Mucosa of descending colon (tissue), 3 donors: ENCODE results near the gene SEMA6A. TPM values are rescaled to one million over a fixed set of nuclear protein-coding genes. Genes with fewer than 3 reads are reported as not detected.

Experiments used
- ATAC-seq: fragments of 200-7000 bp; cut with Tn5 transposase; one replicate; pipeline ENCODE4 v1.9.1; 2020; ENCODE audit warnings: mild to moderate bottlenecking, moderate library complexity
- DNase-seq, 3 donors: peaks; one replicate each; pipeline ENCODE4 v3.0.0-alpha.2; 2020
- H3K36me3 ChIP-seq: fragments of 200-600 bp; one replicate; pipeline ENCODE4 v1.8.0; 2021; ENCODE audit warnings: low read depth, mild to moderate bottlenecking
- H3K4me1 ChIP-seq: fragments of 200-600 bp; one replicate; pipeline ENCODE4 v1.8.0; 2021; ENCODE audit warnings: low read depth, mild to moderate bottlenecking
- H3K4me3 ChIP-seq: fragments of 200-600 bp; one replicate; pipeline ENCODE4 v1.8.0; 2021; ENCODE audit warnings: mild to moderate bottlenecking
- H3K9me3 ChIP-seq: fragments of 200-600 bp; one replicate; pipeline ENCODE4 v1.8.0; 2021; ENCODE audit warnings: mild to moderate bottlenecking
- CTCF ChIP-seq: fragments of 200-600 bp; IDR thresholded peaks from one replicate; pipeline ENCODE4 v1.8.0; 2022; ENCODE audit warnings: antibody characterized with exemption, mild to moderate bottlenecking
- intact Hi-C, 2 donors: fragments of 100-400 bp; cut with DNase I in 1 of 2; cut with micrococcal nuclease in 1 of 2; formaldehyde crosslinking; loops; one replicate each; pipeline versions ENCODE4 v1.11.0 to v1.11.1; 2022; cut with DNase I, micrococcal nuclease
- total RNA-seq, 3 donors: library from RNA; stranded (reverse); fragmentation: NEBNext Ultra II Directional in 2 of 3; extraction: Animal tissue kit (Norgen Biotek cat#: 25700) in 2 of 3; gene quantifications; one replicate each; pipeline versions ENCODE4 v1.2.1 to v1.2.4, GENCODE V29; 2021 to 2023
- donor health status: DM: no; HTN: no; CAD: no; lungs with moderate emphysema.
- donor health status: DM: no; HTN: no; CAD: no.
- donor health status: DM: no; HTN: yes; CAD: no.

Gene SEMA6A
- total RNA-seq, 3 donors from 2014 or later = 90.0 to 137 (median 106) TPM

DNA sequence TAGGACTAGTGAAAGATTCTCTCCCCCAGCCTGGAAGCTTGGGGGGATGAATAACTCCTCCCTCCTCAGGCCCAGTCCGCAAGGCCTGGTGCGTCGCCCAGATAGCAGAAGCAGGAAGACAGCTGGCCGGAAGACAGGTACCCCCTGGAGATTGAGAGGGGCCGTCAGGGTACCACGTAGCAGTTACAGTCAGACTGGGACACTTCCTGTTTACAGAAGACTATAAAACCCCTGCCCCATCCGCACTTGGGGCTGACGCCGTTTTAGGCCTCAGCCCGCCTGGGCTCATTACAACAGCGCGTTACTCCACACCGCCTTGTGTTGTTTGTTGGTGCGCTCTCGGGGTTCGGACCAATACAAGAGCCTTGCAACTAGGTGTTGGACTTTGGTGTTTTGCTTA is 15.4 kb downstream of the SEMA6A start:
- ATAC-seq (no peak), DNase-seq (no peak)
- H3K9me3 ChIP-seq = no peaks in the 10 kb centered on the region
- H3K4me1 ChIP-seq = peaks cover 23% of the 10 kb centered on the region
- H3K36me3 ChIP-seq = no peaks in the 10 kb centered on the region
- H3K4me3 ChIP-seq = no peak overlapping the region
- TF ChIP-seq CTCF = no peak
- intact Hi-C loops = loop anchor here in 1 of 2 donors (10.0 kb wide), 1 partner anchor 424 kb away; no protein-coding TSS in a partner anchor

GRCh38 chr5:116557669-116558271 is 16.9 kb downstream of the SEMA6A start:
- H3K36me3 ChIP-seq = no peaks in the 10 kb centered on the region
- no peaks in the 10 kb centered on the region for H3K9me3 ChIP-seq
- H3K4me3 ChIP-seq = no peak overlapping the region
- no peak for ATAC-seq
- TF ChIP-seq CTCF = peak; percentile 24
- intact Hi-C loops = loop anchor here in 1 of 2 donors (10.0 kb wide), 1 partner anchor 423 kb away; no protein-coding TSS in a partner anchor
- DNase-seq = peak in 1 of 3 donors; percentile 54
- H3K4me1 ChIP-seq = peaks cover 29% of the 10 kb centered on the region

GRCh38 chr5:116554764-116555163 is 19.9 kb downstream of the SEMA6A start:
- Histone ChIP-seq H3K36me3 (no peaks in the 10 kb centered on the region), H3K9me3 (no peaks in the 10 kb centered on the region), H3K4me3 (no peak overlapping the region), H3K4me1 (peaks cover 25% of the 10 kb centered on the region)
- no peak for TF ChIP-seq CTCF
- peak; percentile 75 for ATAC-seq
- DNase-seq = peak in 1 of 3 donors; percentile 40
- intact Hi-C loops = loop anchor here in 1 of 2 donors (10.0 kb wide), 1 partner anchor 420 kb away; no protein-coding TSS in a partner anchor

DNA sequence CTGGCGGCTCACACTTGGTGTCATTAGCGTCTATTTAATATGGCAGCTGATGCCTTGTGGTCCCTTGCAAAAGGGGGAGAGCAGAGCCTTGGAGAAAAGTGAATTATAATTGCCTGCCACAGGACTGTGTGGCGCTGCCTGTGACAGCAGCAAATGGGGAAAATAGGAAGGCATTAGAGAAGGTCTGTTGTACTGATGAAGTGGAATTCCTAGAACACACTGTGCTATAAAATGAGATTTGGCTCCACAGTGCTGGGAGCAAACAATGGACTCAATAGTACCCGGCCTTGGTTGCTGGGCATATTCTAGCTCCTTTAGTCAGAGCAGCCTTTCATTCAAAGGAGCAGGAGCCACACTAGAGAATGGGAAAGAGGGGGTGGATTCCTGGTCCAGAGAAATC is 21.3 kb downstream of the SEMA6A start:
- peaks cover 25% of the 10 kb centered on the region for H3K4me1 ChIP-seq
- H3K4me3 ChIP-seq = no peak overlapping the region
- DNase-seq = no peak
- H3K36me3 ChIP-seq = no peaks in the 10 kb centered on the region
- intact Hi-C loops = loop anchor here in 1 of 2 donors (10.0 kb wide), 1 partner anchor 419 kb away; no protein-coding TSS in a partner anchor
- TF ChIP-seq CTCF = no peak
- H3K9me3 ChIP-seq = no peaks in the 10 kb centered on the region
- peak; percentile 5 for ATAC-seq

DNA sequence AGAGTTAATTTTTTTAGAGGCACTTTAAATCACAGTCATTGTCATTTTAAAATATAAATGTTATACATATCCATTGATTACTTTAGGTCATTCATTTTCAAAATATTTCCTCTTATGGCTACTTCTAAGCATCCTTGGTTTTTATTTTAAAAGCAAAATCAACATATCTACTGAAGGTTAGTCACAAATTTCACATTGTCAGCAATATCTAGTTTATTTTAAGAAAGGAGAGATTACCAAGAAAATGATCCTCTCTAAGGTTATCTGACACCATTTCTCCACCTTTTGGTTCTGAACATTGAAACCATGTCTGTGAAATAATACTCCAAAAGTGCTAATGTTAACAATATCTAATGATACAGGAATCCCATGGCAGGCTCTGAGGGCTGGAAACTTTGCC is 24.5 kb downstream of the SEMA6A start:
- no peak for TF ChIP-seq CTCF
- ATAC-seq = no peak
- H3K4me3 ChIP-seq = no peak overlapping the region
- H3K9me3 ChIP-seq = peaks cover 4% of the 10 kb centered on the region
- no peak for DNase-seq
- no peaks in the 10 kb centered on the region for H3K36me3 ChIP-seq
- peaks cover 27% of the 10 kb centered on the region for H3K4me1 ChIP-seq
- intact Hi-C loops = loop anchor here in 1 of 2 donors (10.0 kb wide), 1 partner anchor 415 kb away; no protein-coding TSS in a partner anchor
